Endothelial cell of umbilical vein (primary cell): ENCODE measurements around the gene EML1. TPM values are rescaled to one million over a fixed set of nuclear protein-coding genes. Genes with fewer than 3 reads are reported as not detected.

Experiments
- BruUV-seq: library from RNA; stranded (reverse); fragments of 400-500 nt; replicated peaks from 2 replicates; lab custom pipeline; 2021; lab: Mats Ljungman, UMichigan
- CTCF ChIA-PET: fragments of 300-600, 350-600 bp; sonication (Branson Sonifier 250); formaldehyde crosslinking; loops from one replicate; lab custom pipeline; 2021; ENCODE audit warnings: antibody characterized with exemption, inconsistent platforms; lab: Charles Lee
- POLR2A ChIA-PET: fragments of 300-600, 350-600 bp; sonication (Branson Sonifier 250); formaldehyde crosslinking; loops from one replicate; lab custom pipeline; 2021; ENCODE audit warnings: antibody characterized with exemption, inconsistent platforms; lab: Charles Lee
- DNase-seq: peaks from one replicate; pipeline ENCODE4 v3.0.0-alpha.2; 2011; ENCODE audit warnings: low read depth, low spot score
- FAIRE-seq: peaks from 2 replicates; lab custom pipeline; 2011; peaks lifted over from hg19 to GRCh38; lab: Jason Lieb, UNC
- H2AFZ ChIP-seq: 2 replicates; pipeline ENCODE4 v1.6.0; 2012; ENCODE audit warnings: low read depth, low read length, control low read depth, inconsistent platforms
- H3K27ac ChIP-seq: 2 replicates; pipeline ENCODE4 v1.5.1; 2011; ENCODE audit warnings: low read depth, mild to moderate bottlenecking, control low read depth, low read length, moderate library complexity; ENCODE audit not compliant: insufficient read depth
- H3K27me3 ChIP-seq, 2 experiments: 2 replicates each; pipeline versions ENCODE4 v1.6.0 to v1.6.1; 2011; ENCODE audit warnings: low read length in 2 of 2, mixed read lengths in 1 of 2; ENCODE audit not compliant: control insufficient read depth in 2 of 2, insufficient read depth in 2 of 2
- H3K36me3 ChIP-seq, 2 experiments: 2 replicates in 1 of 2; 3 replicates in 1 of 2; pipeline ENCODE4 v1.5.1; 2011; ENCODE audit warnings: low read length in 2 of 2, mild to moderate bottlenecking in 1 of 2, moderate library complexity in 1 of 2; ENCODE audit not compliant: control insufficient read depth in 2 of 2, insufficient read depth in 2 of 2; ENCODE audit errors: extremely low read depth in 1 of 2
- H3K4me1 ChIP-seq: 3 replicates; pipeline ENCODE4 v1.5.1; 2011; ENCODE audit warnings: mild to moderate bottlenecking, low read length; ENCODE audit not compliant: control insufficient read depth, insufficient read depth; ENCODE audit errors: extremely low read depth
- H3K4me2 ChIP-seq: 2 replicates; pipeline ENCODE4 v1.6.1; 2011; ENCODE audit warnings: low read length, control low read depth, mixed read lengths; ENCODE audit not compliant: insufficient read depth
- H3K4me3 ChIP-seq, 3 experiments: fragments of 200-600 bp in 1 of 3; sonication (generic), shearing (Covaris generic) in 1 of 3; replicated peaks in 1 of 3; 2 replicates each; pipeline ENCODE4 v1.5.1; 2011 to 2016; ENCODE audit warnings: control low read depth in 3 of 3, low read length in 3 of 3, mild to moderate bottlenecking in 2 of 3, inconsistent platforms in 1 of 3, low read depth in 1 of 3, moderate library complexity in 1 of 3; ENCODE audit not compliant: insufficient read depth in 1 of 3
- H3K79me2 ChIP-seq: 2 replicates; pipeline ENCODE4 v1.6.0; 2012; ENCODE audit warnings: low read length, inconsistent platforms; ENCODE audit not compliant: control insufficient read depth, insufficient read depth
- H3K9ac ChIP-seq: replicated peaks from 2 replicates; pipeline ENCODE3; 2011; ENCODE audit warnings: low read length, control low read depth; ENCODE audit not compliant: insufficient read depth; ENCODE audit errors: extremely low read depth
- H3K9me1 ChIP-seq: replicated peaks from 3 replicates; pipeline ENCODE4 v1.6.0; 2011; ENCODE audit warnings: mild to moderate bottlenecking, low read length; ENCODE audit not compliant: control insufficient read depth, insufficient read depth; ENCODE audit errors: extremely low read depth
- H3K9me3 ChIP-seq: replicated peaks from 2 replicates; pipeline ENCODE4 v1.5.1; 2012; ENCODE audit warnings: low read length, inconsistent platforms; ENCODE audit not compliant: control insufficient read depth, insufficient read depth
- H4K20me1 ChIP-seq: replicated peaks from 2 replicates; pipeline ENCODE3; 2011; ENCODE audit warnings: mild to moderate bottlenecking, low read length; ENCODE audit not compliant: control insufficient read depth, insufficient read depth; ENCODE audit errors: extremely low read depth
- CTCF ChIP-seq, 2 donors: IDR thresholded peaks; 1 replicate in 1 of 2; 2 replicates in 1 of 2; pipeline ENCODE4 v1.5.1; 2011; ENCODE audit warnings: low read length in 2 of 2, mild to moderate bottlenecking in 2 of 2, moderate library complexity in 2 of 2, control low read depth in 1 of 2, inconsistent platforms in 1 of 2, low read depth in 1 of 2; ENCODE audit not compliant: insufficient read depth in 1 of 2; ENCODE audit errors: extremely low read depth in 1 of 2
- EZH2 ChIP-seq: IDR thresholded peaks from 2 replicates; pipeline ENCODE4 v1.6.1; 2012; ENCODE audit warnings: borderline replicate concordance, low read depth, mild to moderate bottlenecking, moderate library complexity, low read length, inconsistent platforms; ENCODE audit not compliant: severe bottlenecking
- FOS ChIP-seq: IDR thresholded peaks from 2 replicates; pipeline ENCODE4 v1.6.1; 2011; ENCODE audit warnings: mild to moderate bottlenecking, low read length, moderate library complexity, borderline replicate concordance; ENCODE audit not compliant: insufficient read depth
- JUN ChIP-seq: IDR thresholded peaks from 2 replicates; pipeline ENCODE4 v1.6.1; 2011; ENCODE audit warnings: borderline replicate concordance, low read depth; ENCODE audit not compliant: insufficient read length, insufficient read depth
- MAX ChIP-seq: IDR thresholded peaks from 2 replicates; pipeline ENCODE4 v1.6.1; 2011; ENCODE audit not compliant: insufficient read depth, insufficient read length
- MYC ChIP-seq: IDR thresholded peaks from one replicate; pipeline ENCODE4 v1.6.1; 2011; ENCODE audit warnings: mild to moderate bottlenecking, low read depth, low read length
- POLR2A ChIP-seq: IDR thresholded peaks from 2 replicates; pipeline ENCODE4 v1.6.1; 2012; ENCODE audit warnings: low read depth, mild to moderate bottlenecking, control low read depth, low read length
- POLR2AphosphoS5 ChIP-seq: IDR thresholded peaks from 2 replicates; pipeline ENCODE4 v1.6.1; 2012; ENCODE audit warnings: low read depth, mild to moderate bottlenecking, control low read depth, low read length, moderate library complexity; ENCODE audit not compliant: insufficient read depth
- dilution Hi-C: fragments of 300-500 bp; cut with MboI; formaldehyde crosslinking; loops from one replicate; pipeline ENCODE4 v1.15.0; 2019; ENCODE audit warnings: low sequenced_read_pairs; ENCODE audit not compliant: extremely low pct_ligation_motif_present
- intact Hi-C: fragments of 100-400 bp; cut with micrococcal nuclease; formaldehyde crosslinking; loops from one replicate; pipeline ENCODE4 v1.10.0; 2022
- polyA plus RNA-seq, 4 experiments: library from polyadenylated mRNA; depleted of rRNA in 3 of 4; stranded (reverse) in 3 of 4; unstranded in 1 of 4; fragments of >200 nt; gene quantifications; 2 replicates each; pipeline versions ENCODE4 v1.2.1 to v1.2.3, GENCODE V29; 2011 to 2012; ENCODE audit warnings: missing spikeins in 1 of 4
- total RNA-seq: library from RNA; stranded (reverse); gene quantifications from 2 replicates; pipeline ENCODE4 v1.2.3, GENCODE V29; 2021

EML1 gene
- total and polyA plus RNA-seq, 2 donors (not counting 3 experiments of a cell fraction or from before 2014, with no cell fraction given) = 22.9 to 33.0 TPM

- H3K36me3 ChIP-seq = peaks cover 8 to 15% of the 10 kb centered on the region in 2 experiments
- no peak overlapping the region for H3K4me2 ChIP-seq
- BruUV-seq = no TSS peak
- H3K9me1 ChIP-seq = no peaks in the 10 kb centered on the region
- H4K20me1 ChIP-seq = no peaks in the 10 kb centered on the region
- no peak overlapping the region for H3K4me3 ChIP-seq
- ChIA-PET POLR2A (no interaction called here), CTCF (interaction anchor here (0.7 to 3.9 kb wide), 2 partner anchors 10 to 11 kb away, joined by 3 to 17 read pairs; no protein-coding TSS in a partner anchor)
- intact Hi-C loops (no loop called here), dilution Hi-C loops (no loop called here)
- FAIRE-seq (no peak), DNase-seq (no peak)
- no peaks in the 10 kb centered on the region for H3K4me1 ChIP-seq
- H2AFZ ChIP-seq = no peak overlapping the region
- H3K27me3 ChIP-seq = no peaks in the 10 kb centered on the region
- H3K79me2 ChIP-seq = no peaks in the 10 kb centered on the region
- TF ChIP-seq MYC (no peak), FOS (no peak), EZH2 (no peak)
- H3K27ac ChIP-seq = no peak overlapping the region
- no peak overlapping the region for H3K9ac ChIP-seq
- H3K9me3 ChIP-seq = no peaks in the 10 kb centered on the region
Observed at GRCh38 chr14:99910337-99911309, 117.4 kb downstream of the EML1 start.

GRCh38 chr14:99915305-99916090 is 122.3 kb downstream of the EML1 start:
- Histone ChIP-seq H3K36me3 (peaks cover 7 to 17% of the 10 kb centered on the region in 2 experiments), H3K4me3 (no peak overlapping the region), H4K20me1 (no peaks in the 10 kb centered on the region), H3K9me1 (no peaks in the 10 kb centered on the region), H3K27ac (no peak overlapping the region), H3K79me2 (no peaks in the 10 kb centered on the region), H3K27me3 (no peaks in the 10 kb centered on the region), H2AFZ (no peak overlapping the region), H3K4me1 (no peaks in the 10 kb centered on the region), H3K9me3 (no peaks in the 10 kb centered on the region), H3K9ac (no peak overlapping the region), H3K4me2 (no peak overlapping the region)
- intact Hi-C loops (no loop called here), dilution Hi-C loops (no loop called here)
- DNase-seq = no peak
- ChIA-PET POLR2A (no interaction called here), CTCF (interaction anchor here (1.2 to 2.4 kb wide), 3 partner anchors 16 to 32 kb away, joined by 3 to 8 read pairs (median 5); no protein-coding TSS in a partner anchor)
- no TSS peak for BruUV-seq
- no peak for TF ChIP-seq MAX
- TF ChIP-seq FOS = no peak
- TF ChIP-seq MYC = no peak
- TF ChIP-seq POLR2A = no peak
- no peak for TF ChIP-seq POLR2AphosphoS5
- TF ChIP-seq JUN = no peak
- no peak for TF ChIP-seq CTCF (IDR thresholded peaks at IDR 0.05; ENCODE audit: extremely low read depth in 1 of 2, insufficient read depth in 1 of 2, low read depth in 1 of 2, low read length in 2 of 2)
- FAIRE-seq = no peak
